H1 (cell line): ENCODE data around the gene PEAK1.
A peak's percentile ranks its signal among the peaks of the same experiment; 100 is the strongest.

Experiments
- BRCA1 ChIP-seq: IDR thresholded peaks from 2 replicates; pipeline ENCODE4 v1.6.1; 2012; ENCODE audit warnings: low read depth, low read length, improper control_type of control experiment
- CBX8 ChIP-seq: fragments of 300-800, 300-1000 bp; sonication (generic); IDR thresholded peaks from 2 replicates; pipeline ENCODE4 v1.7.1; 2016; ENCODE audit warnings: low read depth, low read length, borderline replicate concordance
- CTCF ChIP-seq, 3 experiments: IDR thresholded peaks; 1 replicate in 2 of 3; 2 replicates in 1 of 3; pipeline versions ENCODE4 v1.5.1 to v1.6.1; 2011; ENCODE audit warnings: low read length in 3 of 3, mild to moderate bottlenecking in 3 of 3, inconsistent platforms in 2 of 3, low read depth in 1 of 3, moderate library complexity in 1 of 3; ENCODE audit not compliant: insufficient read depth in 1 of 3; ENCODE audit errors: control extremely low read depth in 1 of 3
- EP300 ChIP-seq, 2 experiments: IDR thresholded peaks; 1 replicate in 1 of 2; 2 replicates in 1 of 2; pipeline ENCODE4 v1.6.1; 2011 to 2012; ENCODE audit warnings: low read depth in 2 of 2, low read length in 2 of 2, mild to moderate bottlenecking in 2 of 2, borderline replicate concordance in 1 of 2, inconsistent platforms in 1 of 2, moderate library complexity in 1 of 2
- EZH2 ChIP-seq: fragments of 200-600 bp; sonication (generic); IDR thresholded peaks from 2 replicates; pipeline ENCODE4 v1.7.1; 2012; ENCODE audit warnings: low read depth, mild to moderate bottlenecking, moderate library complexity, low read length, inconsistent platforms; ENCODE audit not compliant: severe bottlenecking
- RAD21 ChIP-seq, 2 experiments: IDR thresholded peaks in 1 of 2; conservative IDR thresholded peaks in 1 of 2; 2 replicates each; pipeline ENCODE4 v1.6.1; 2011; ENCODE audit warnings: low read depth in 2 of 2, low read length in 2 of 2, improper control_type of control experiment in 1 of 2, inconsistent platforms in 1 of 2, mild to moderate bottlenecking in 1 of 2, moderate library complexity in 1 of 2
- USF2 ChIP-seq: IDR thresholded peaks from 2 replicates; pipeline ENCODE4 v1.6.1; 2011; ENCODE audit warnings: low read length, improper control_type of control experiment
- ZNF274 ChIP-seq: IDR thresholded peaks from 2 replicates; pipeline ENCODE4 v1.7.0; 2012; ENCODE audit warnings: low read length, borderline replicate concordance; ENCODE audit errors: extremely low read depth

GRCh38 chr15:77118882-77119321 is 301.0 kb downstream of the PEAK1 start:
- TF ChIP-seq CTCF (IDR thresholded peaks at IDR 0.05; ENCODE audit: control extremely low read depth in 1 of 3, insufficient read depth in 1 of 3, low read depth in 1 of 3, low read length in 3 of 3) (peak in 2 of 3 experiments; percentile 60 to 66; a peak in 2 of 4 replicates), RAD21 (IDR thresholded peaks at IDR 0.05 in 1 of 2, conservative IDR thresholded peaks at IDR 0.05 in 1 of 2; ENCODE audit: low read depth in 2 of 2, low read length in 2 of 2) (peak; percentile 81 to 85), USF2 (no peak), BRCA1 (no peak), EP300 (IDR thresholded peaks at IDR 0.05; ENCODE audit: borderline replicate concordance in 1 of 2, low read depth in 2 of 2, low read length in 2 of 2) (no peak), CBX8 (no peak), ZNF274 (no peak), EZH2 (no peak)
